HepG2 (cell line): ENCODE results near the gene NEK6. TPM values are rescaled to one million over a fixed set of nuclear protein-coding genes. Genes with fewer than 3 reads are reported as not detected.

Source experiments
- ATAC-seq: fragments of 200-7000 bp; cut with Tn5 transposase; 3 replicates; pipeline ENCODE4 v1.9.1; 2020; ENCODE audit warnings: mild to moderate bottlenecking, moderate library complexity
- BruUV-seq: library from RNA; stranded (reverse); fragments of 400-500 nt; replicated peaks from 2 replicates; lab custom pipeline; 2021; lab: Mats Ljungman, UMichigan
- CTCF ChIA-PET: fragments of 300-600 bp; formaldehyde crosslinking; extraction: SDS; loops from one replicate; lab custom pipeline; 2021; ENCODE audit warnings: low total read pairs, inconsistent platforms, low intra/inter-chr PET ratio; lab: Yijun Ruan, JAX
- POLR2A ChIA-PET: fragments of 350-600 bp; sonication (Branson Sonifier 250); formaldehyde crosslinking; loops from one replicate; lab custom pipeline; 2020; ENCODE audit warnings: antibody characterized with exemption, inconsistent platforms; lab: Yijun Ruan, JAX
- DNase-seq: peaks from one replicate; pipeline ENCODE4 v3.0.0-alpha.2; 2015; ENCODE audit warnings: low spot score
- FAIRE-seq: peaks from 3 replicates; lab custom pipeline; 2011; peaks lifted over from hg19 to GRCh38; lab: Jason Lieb, UNC
- H2AFZ ChIP-seq: one replicate; pipeline ENCODE4 v1.6.1; 2011; ENCODE audit warnings: low read length, inconsistent platforms
- H3K27ac ChIP-seq: fragments of 300-600 bp; 3 replicates; pipeline ENCODE4 v1.8.0; 2011; ENCODE audit warnings: mixed run types, mild to moderate bottlenecking, mixed read lengths, low read length, inconsistent platforms; ENCODE audit not compliant: insufficient read depth; ENCODE audit errors: extremely low read length
- H3K27me3 ChIP-seq, 2 experiments: fragments of 200-600 bp in 1 of 2; 2 replicates in 1 of 2; 3 replicates in 1 of 2; pipeline versions ENCODE4 v1.6.0 to v1.8.0; 2011; ENCODE audit warnings: low read length in 2 of 2, mild to moderate bottlenecking in 2 of 2, moderate library complexity in 2 of 2, inconsistent platforms in 1 of 2; ENCODE audit not compliant: insufficient read depth in 2 of 2, control insufficient read depth in 1 of 2
- H3K36me3 ChIP-seq, 2 experiments: fragments of 200-600 bp in 1 of 2; replicated peaks in 1 of 2; 2 replicates in 1 of 2; 3 replicates in 1 of 2; pipeline versions ENCODE4 v1.5.1 to v1.8.0; 2011; ENCODE audit warnings: low read length in 2 of 2, inconsistent platforms in 1 of 2; ENCODE audit not compliant: insufficient read depth in 2 of 2, control insufficient read depth in 1 of 2
- H3K4me1 ChIP-seq: 2 replicates; pipeline ENCODE4 v1.5.1; 2012; ENCODE audit warnings: low read length, inconsistent platforms; ENCODE audit not compliant: insufficient read depth
- H3K4me2 ChIP-seq: 2 replicates; pipeline ENCODE4 v1.6.0; 2011; ENCODE audit warnings: low read depth, low read length, inconsistent platforms
- H3K4me3 ChIP-seq, 3 experiments: fragments of 200-600 bp in 1 of 3; sonication (generic), shearing (Covaris generic) in 1 of 3; replicated peaks in 1 of 3; 2 replicates each; pipeline ENCODE4 v1.5.1; 2011 to 2016; ENCODE audit warnings: low read length in 3 of 3, inconsistent platforms in 2 of 3, low read depth in 2 of 3, mild to moderate bottlenecking in 2 of 3, control low read depth in 1 of 3, mixed read lengths in 1 of 3; ENCODE audit not compliant: insufficient read depth in 1 of 3
- H3K79me2 ChIP-seq: one replicate; pipeline ENCODE4 v1.6.1; 2011; ENCODE audit warnings: low read length, inconsistent platforms; ENCODE audit not compliant: insufficient read depth
- H3K9ac ChIP-seq: 2 replicates; pipeline ENCODE4 v1.6.0; 2011; ENCODE audit warnings: mild to moderate bottlenecking, low read depth, low read length, inconsistent platforms; ENCODE audit not compliant: insufficient read depth
- H3K9me3 ChIP-seq: 2 replicates; pipeline ENCODE4 v1.5.1; 2012; ENCODE audit warnings: mild to moderate bottlenecking, low read length
- H4K20me1 ChIP-seq: 2 replicates; pipeline ENCODE4 v1.6.0; 2011; ENCODE audit warnings: inconsistent platforms, mild to moderate bottlenecking, low read length, moderate library complexity; ENCODE audit not compliant: insufficient read depth
- AGO1 ChIP-seq: fragments of 200-400 bp; formaldehyde crosslinking; IDR thresholded peaks from 2 replicates; pipeline ENCODE4 v1.6.1; 2017; ENCODE audit warnings: mild to moderate bottlenecking, low read depth, low read length, moderate library complexity; ENCODE audit not compliant: poor library complexity, severe bottlenecking
- ATF4 ChIP-seq, 2 experiments: fragments of 450-650 bp in 1 of 2; sonication (generic) in 1 of 2; formaldehyde crosslinking; IDR thresholded peaks; 2 replicates each; pipeline versions ENCODE4 v1.5.0 to v1.8.0; 2020 to 2022; ENCODE audit warnings: mild to moderate bottlenecking in 1 of 2, missing genetic modification reagents in 1 of 2
- KDM1A ChIP-seq: IDR thresholded peaks from 2 replicates; pipeline ENCODE4 v1.6.1; 2016; ENCODE audit warnings: missing compliant biosample characterization
- NFATC3 ChIP-seq: sonication (generic); formaldehyde crosslinking; IDR thresholded peaks from 2 replicates; pipeline ENCODE4 v1.5.1; 2020; ENCODE audit warnings: mild to moderate bottlenecking, missing genetic modification reagents
- SAFB2 ChIP-seq: sonication (generic); formaldehyde crosslinking; IDR thresholded peaks from 2 replicates; pipeline ENCODE4 v1.5.1; 2020; ENCODE audit warnings: missing genetic modification reagents, low read depth, mild to moderate bottlenecking, borderline replicate concordance
- SRSF1 ChIP-seq: fragments of 200-400 bp; formaldehyde crosslinking; optimal IDR thresholded peaks from 2 replicates; pipeline ENCODE3; 2017; ENCODE audit warnings: mild to moderate bottlenecking, low read depth, low read length, moderate library complexity
- TBL1XR1 ChIP-seq: fragments of 150-350 bp; IDR thresholded peaks from 2 replicates; pipeline ENCODE4 v1.6.1; 2014; ENCODE audit warnings: borderline replicate concordance, low read length; ENCODE audit not compliant: partially characterized antibody
- U2AF2 ChIP-seq: fragments of 200-400 bp; formaldehyde crosslinking; IDR thresholded peaks from 2 replicates; pipeline ENCODE4 v1.6.1; 2017; ENCODE audit warnings: low read depth, mild to moderate bottlenecking, low read length
- ZNF607 ChIP-seq: sonication (generic); formaldehyde crosslinking; IDR thresholded peaks from 2 replicates; pipeline ENCODE4 v1.5.1; 2020; ENCODE audit warnings: missing genetic modification reagents, mild to moderate bottlenecking, borderline replicate concordance
- ZNF83 ChIP-seq: sonication (generic); formaldehyde crosslinking; IDR thresholded peaks from 2 replicates; pipeline ENCODE4 v1.4.0; 2020; ENCODE audit warnings: missing genetic modification reagents, mild to moderate bottlenecking, borderline replicate concordance
- WGBS: methylation state at CpG from one replicate; pipeline ENCODE4 v1.1.6; 2017; ENCODE audit warnings: low lambda C conversion rate; 5-methylcytosine and 5-hydroxymethylcytosine counted together
- in situ Hi-C: cut with HindIII; loops from 2 replicates; pipeline ENCODE4 v1.10.0; 2017; ENCODE audit warnings: low pct_unique_long_range_greater_than_20kb; ENCODE audit not compliant: extremely low pct_ligation_motif_present
- intact Hi-C: fragments of 100-400 bp; cut with micrococcal nuclease; formaldehyde crosslinking; loops from one replicate; pipeline ENCODE4 v1.10.0; 2022; ENCODE audit not compliant: unreplicated experiment
- polyA plus RNA-seq, 8 experiments: library from polyadenylated mRNA; depleted of rRNA in 3 of 8; stranded (reverse) in 7 of 8; unstranded in 1 of 8; fragments of >200 nt; fragmentation: Illumina TruSeq in 4 of 8; extraction: Trizol in 4 of 8; gene quantifications; 2 replicates each; pipeline versions ENCODE4 v1.2.1 to v1.2.3, GENCODE V29; 2011 to 2016; ENCODE audit warnings: low read depth in 4 of 8, missing spikeins in 1 of 8, mixed read lengths in 1 of 8; ENCODE audit not compliant: insufficient read depth in 1 of 8
- total RNA-seq, 5 experiments: library from RNA; depleted of rRNA; stranded (reverse); fragments of >200 nt; fragmentation: Illumina TruSeq; extraction: Trizol; gene quantifications; 2 replicates each; pipeline ENCODE4 v1.2.3, GENCODE V29; 2016; ENCODE audit warnings: low read depth in 1 of 5
- TF ChIP-seq, protein P1 (sequence below): sonication (generic); formaldehyde crosslinking; IDR thresholded peaks from 2 replicates; pipeline ENCODE4 v1.5.0; 2020; ENCODE audit warnings: mild to moderate bottlenecking, missing genetic modification reagents, borderline replicate concordance
- TF ChIP-seq, protein P2 (sequence below): IDR thresholded peaks from 2 replicates; pipeline ENCODE4 v1.6.1; 2016; ENCODE audit warnings: missing biosample characterization, missing genetic modification reagents, low read depth
- TF ChIP-seq, protein P3 (sequence below): sonication (generic); formaldehyde crosslinking; IDR thresholded peaks from 2 replicates; pipeline ENCODE4 v1.5.0; 2020; ENCODE audit warnings: missing genetic modification reagents

NEK6 gene
- total and polyA plus RNA-seq, 2 of the 13 experiments (the other 11 are each of a cell fraction or from before 2014, with no cell fraction given) = 30.4 to 119 TPM

DNA sequence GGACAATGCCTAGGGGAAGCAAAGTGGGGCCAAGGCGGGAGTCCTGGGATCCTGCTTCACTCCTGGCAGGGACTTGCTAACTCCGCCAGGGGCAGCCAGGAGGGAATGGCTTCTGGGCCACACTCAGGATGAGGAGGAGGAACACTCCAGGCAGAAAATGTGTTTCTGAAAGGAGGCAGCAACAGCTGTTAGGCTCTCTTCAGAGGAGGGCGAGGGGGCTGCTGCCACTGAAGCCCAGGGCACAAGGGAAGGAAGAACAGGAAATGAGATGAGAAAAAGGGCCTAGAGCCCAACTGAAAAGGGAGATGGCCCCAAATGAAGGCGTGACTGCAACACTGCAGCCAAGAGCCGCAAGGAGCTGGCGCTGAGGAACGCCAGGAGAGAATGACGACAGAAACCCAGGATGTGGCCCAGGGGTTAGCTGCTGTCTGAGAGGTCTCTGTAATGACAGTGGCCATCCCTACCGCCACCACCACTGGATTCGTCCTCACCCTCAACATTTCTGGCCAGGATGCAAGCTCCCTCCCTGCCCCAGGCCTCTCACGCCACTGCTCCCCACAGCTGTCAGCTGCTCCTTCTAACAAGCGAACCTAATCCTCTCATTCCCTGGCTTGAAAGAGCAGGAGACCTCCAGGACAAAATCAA, 141.7 kb downstream of the NEK6 start (continued):
- TF ChIP-seq, protein P1, sequence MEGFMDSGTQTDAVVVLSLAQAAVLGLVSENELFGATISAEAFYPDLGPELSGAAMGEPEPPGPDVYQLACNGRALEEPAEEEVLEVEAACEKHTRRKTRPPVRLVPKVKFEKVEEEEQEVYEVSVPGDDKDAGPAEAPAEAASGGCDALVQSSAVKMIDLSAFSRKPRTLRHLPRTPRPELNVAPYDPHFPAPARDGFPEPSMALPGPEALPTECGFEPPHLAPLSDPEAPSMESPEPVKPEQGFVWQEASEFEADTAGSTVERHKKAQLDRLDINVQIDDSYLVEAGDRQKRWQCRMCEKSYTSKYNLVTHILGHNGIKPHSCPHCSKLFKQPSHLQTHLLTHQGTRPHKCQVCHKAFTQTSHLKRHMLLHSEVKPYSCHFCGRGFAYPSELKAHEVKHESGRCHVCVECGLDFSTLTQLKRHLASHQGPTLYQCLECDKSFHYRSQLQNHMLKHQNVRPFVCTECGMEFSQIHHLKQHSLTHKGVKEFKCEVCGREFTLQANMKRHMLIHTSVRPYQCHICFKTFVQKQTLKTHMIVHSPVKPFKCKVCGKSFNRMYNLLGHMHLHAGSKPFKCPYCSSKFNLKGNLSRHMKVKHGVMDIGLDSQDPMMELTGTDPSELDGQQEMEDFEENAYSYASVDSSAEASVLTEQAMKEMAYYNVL (CRISPR knock-in tag) = no peak

DNA sequence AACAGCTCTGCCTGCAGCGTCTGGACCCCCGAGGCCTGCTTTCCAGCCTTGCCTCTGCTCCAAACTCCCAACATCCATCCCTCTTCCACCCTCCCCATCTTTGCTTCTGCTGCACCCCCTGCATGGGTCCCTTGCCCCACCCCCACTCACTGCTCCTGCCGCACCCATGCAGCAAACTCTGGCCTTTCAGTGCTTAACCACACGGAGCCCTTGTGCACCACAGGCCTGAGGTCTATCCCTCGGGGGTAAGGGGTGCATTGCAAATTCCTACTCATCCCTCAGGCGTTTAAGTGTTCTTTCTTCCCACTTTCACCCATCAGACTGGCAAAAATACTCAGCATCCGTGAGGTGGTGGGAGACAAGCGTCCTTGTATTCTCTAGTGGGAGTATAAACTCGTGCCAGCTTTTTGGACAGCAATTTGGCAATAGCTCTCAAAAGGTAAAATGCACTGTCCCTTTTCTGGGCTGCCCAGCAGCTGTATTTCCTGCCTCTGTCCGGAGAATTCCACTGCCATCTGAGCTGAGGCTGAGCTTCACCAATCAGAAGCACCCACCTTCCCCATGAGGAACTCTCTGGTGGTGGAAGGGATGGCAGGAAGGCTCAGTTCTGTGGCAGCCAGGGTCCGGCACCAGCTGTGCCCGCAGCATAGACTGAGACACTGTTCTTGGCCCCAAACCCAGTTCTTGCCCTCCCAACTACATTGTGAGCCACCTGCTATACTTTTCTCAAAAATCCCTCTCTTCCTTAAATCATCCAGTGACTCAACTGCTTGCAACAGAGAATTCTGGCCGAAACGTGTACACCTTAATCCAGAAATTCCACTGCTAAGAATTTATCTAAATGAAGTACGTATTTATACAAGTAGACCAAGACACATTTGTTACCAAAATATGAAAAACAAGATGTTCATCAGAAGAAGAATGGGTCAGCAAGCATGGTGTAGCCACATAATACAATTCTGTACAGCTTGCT, 142.5 kb downstream of the NEK6 start:
- Histone ChIP-seq H4K20me1 (no peaks in the 10 kb centered on the region), H3K79me2 (peaks cover 69% of the 10 kb centered on the region), H3K27me3 (no peaks in the 10 kb centered on the region), H3K4me1 (no peaks in the 10 kb centered on the region), H3K36me3 (peaks cover 23 to 83% of the 10 kb centered on the region in 2 experiments), H3K4me3 (no peak overlapping the region), H3K9ac (no peak overlapping the region), H2AFZ (no peak overlapping the region), H3K9me3 (no peaks in the 10 kb centered on the region), H3K4me2 (no peak overlapping the region), H3K27ac (no peak overlapping the region)
- ChIA-PET CTCF (no interaction called here), POLR2A (interaction anchor here (2.0 kb wide), 1 partner anchor 10 kb away, joined by 6 read pairs; no protein-coding TSS in a partner anchor)
- ATAC-seq (no peak), FAIRE-seq (no peak), DNase-seq (no peak)
- 91% methylated on average over 15 of the region's 15 CpGs for WGBS
- in situ Hi-C loops = no loop called here
- intact Hi-C loops = no loop called here
- BruUV-seq = no TSS peak
- no peak for TF ChIP-seq TBL1XR1
- TF ChIP-seq AGO1 = no peak
- TF ChIP-seq SRSF1 = no peak
- TF ChIP-seq ATF4 (CRISPR knock-in tag; IDR thresholded peaks at IDR 0.05) = no peak
- TF ChIP-seq, protein P2, sequence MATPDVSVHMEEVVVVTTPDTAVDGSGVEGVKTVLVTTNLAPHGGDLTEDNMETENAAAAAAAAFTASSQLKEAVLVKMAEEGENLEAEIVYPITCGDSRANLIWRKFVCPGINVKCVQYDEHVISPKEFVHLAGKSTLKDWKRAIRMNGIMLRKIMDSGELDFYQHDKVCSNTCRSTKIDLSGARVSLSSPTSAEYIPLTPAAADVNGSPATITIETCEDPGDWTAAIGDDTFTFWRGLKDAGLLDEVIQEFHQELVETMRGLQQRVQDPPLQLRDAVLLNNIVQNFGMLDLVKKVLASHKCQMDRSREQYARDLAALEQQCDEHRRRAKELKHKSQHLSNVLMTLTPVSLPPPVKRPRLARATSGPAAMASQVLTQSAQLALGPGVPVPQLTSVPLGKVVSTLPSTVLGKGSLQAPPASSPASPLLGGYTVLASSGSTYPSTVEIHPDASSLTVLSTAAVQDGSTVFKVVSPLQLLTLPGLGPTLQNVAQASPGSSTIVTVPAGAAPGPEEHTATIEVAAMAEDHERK (CRISPR knock-in tag) = no peak
- TF ChIP-seq ZNF83 (CRISPR knock-in tag) = no peak
- no peak for TF ChIP-seq KDM1A (CRISPR knock-in tag)
- no peak for TF ChIP-seq SAFB2 (CRISPR knock-in tag)
- no peak for TF ChIP-seq ZNF607 (CRISPR knock-in tag)
- TF ChIP-seq U2AF2 = no peak
- TF ChIP-seq, protein P3, sequence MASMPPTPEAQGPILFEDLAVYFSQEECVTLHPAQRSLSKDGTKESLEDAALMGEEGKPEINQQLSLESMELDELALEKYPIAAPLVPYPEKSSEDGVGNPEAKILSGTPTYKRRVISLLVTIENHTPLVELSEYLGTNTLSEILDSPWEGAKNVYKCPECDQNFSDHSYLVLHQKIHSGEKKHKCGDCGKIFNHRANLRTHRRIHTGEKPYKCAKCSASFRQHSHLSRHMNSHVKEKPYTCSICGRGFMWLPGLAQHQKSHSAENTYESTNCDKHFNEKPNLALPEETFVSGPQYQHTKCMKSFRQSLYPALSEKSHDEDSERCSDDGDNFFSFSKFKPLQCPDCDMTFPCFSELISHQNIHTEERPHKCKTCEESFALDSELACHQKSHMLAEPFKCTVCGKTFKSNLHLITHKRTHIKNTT (CRISPR knock-in tag) = no peak
- TF ChIP-seq NFATC3 = no peak
